Naive thymus-derived CD4-positive, alpha-beta T cell (primary cell): Measurements from ENCODE around the gene SDR39U1. TPM values are rescaled to one million over a fixed set of nuclear protein-coding genes. Genes with fewer than 3 reads are reported as not detected.

Source experiments
- ATAC-seq: fragments of 150-1000 bp; cut with Tn5 transposase; 2 replicates; pipeline ENCODE4 v1.10.0; 2021; ENCODE audit warnings: mild to moderate bottlenecking, moderate library complexity
- CTCF ChIA-PET: fragments of 350-600 bp; sonication (Branson Sonifier 250); formaldehyde crosslinking; loops from one replicate; lab custom pipeline; 2021; ENCODE audit warnings: antibody characterized with exemption; lab: Charles Lee
- POLR2A ChIA-PET: fragments of 350-600 bp; sonication (Branson Sonifier 250); formaldehyde crosslinking; loops from one replicate; lab custom pipeline; 2021; ENCODE audit warnings: antibody characterized with exemption, inconsistent platforms; lab: Charles Lee
- DNase-seq, 9 donors: peaks; one replicate each; pipeline versions ENCODE4 v3.0.0 to v3.0.0-alpha.2; 2020 to 2022; ENCODE audit warnings: mixed read lengths in 1 of 9
- H3K27ac ChIP-seq: one replicate; pipeline ENCODE4 v1.7.0; 2013; ENCODE audit warnings: mild to moderate bottlenecking, low read depth, low read length, moderate library complexity
- H3K27me3 ChIP-seq, 2 donors: one replicate each; pipeline ENCODE4 v1.7.0; 2013; ENCODE audit warnings: low read length in 2 of 2, mild to moderate bottlenecking in 2 of 2, moderate library complexity in 2 of 2; ENCODE audit not compliant: control insufficient read depth in 2 of 2, insufficient read depth in 2 of 2
- H3K36me3 ChIP-seq, 3 experiments: 1 replicate in 2 of 3; 2 replicates in 1 of 3; pipeline ENCODE4 v1.7.0; 2013; ENCODE audit warnings: low read length in 3 of 3, mild to moderate bottlenecking in 3 of 3, moderate library complexity in 1 of 3; ENCODE audit not compliant: insufficient read depth in 3 of 3, control insufficient read depth in 2 of 3
- H3K4me1 ChIP-seq, 2 donors: one replicate each; pipeline ENCODE4 v1.7.0; 2013; ENCODE audit warnings: low read length in 2 of 2, mild to moderate bottlenecking in 2 of 2, moderate library complexity in 1 of 2; ENCODE audit not compliant: control insufficient read depth in 2 of 2, insufficient read depth in 2 of 2
- H3K4me3 ChIP-seq: 2 replicates; pipeline ENCODE4 v1.7.0; 2013; ENCODE audit warnings: mild to moderate bottlenecking, low read length
- H3K9me3 ChIP-seq, 3 experiments: 1 replicate in 2 of 3; 2 replicates in 1 of 3; pipeline ENCODE4 v1.7.0; 2013; ENCODE audit warnings: low read length in 3 of 3; ENCODE audit not compliant: control insufficient read depth in 2 of 3
- H3K27ac Mint-ChIP-seq, 9 donors: one replicate each; pipeline ENCODE4 v1.8.0; 2020 to 2022; ENCODE audit warnings: mixed read lengths in 9 of 9, mild to moderate bottlenecking in 8 of 9, moderate library complexity in 5 of 9, inconsistent platforms in 2 of 9
- H3K27me3 Mint-ChIP-seq, 5 donors: one replicate each; pipeline ENCODE4 v1.8.0; 2021 to 2022; ENCODE audit warnings: mixed read lengths in 5 of 5, mild to moderate bottlenecking in 1 of 5
- H3K36me3 Mint-ChIP-seq, 5 donors: one replicate each; pipeline ENCODE4 v1.8.0; 2020 to 2022; ENCODE audit warnings: mixed read lengths in 5 of 5, mild to moderate bottlenecking in 3 of 5, inconsistent platforms in 1 of 5
- H3K4me1 Mint-ChIP-seq, 7 donors: one replicate each; pipeline ENCODE4 v1.8.0; 2020 to 2022; ENCODE audit warnings: mixed read lengths in 7 of 7, mild to moderate bottlenecking in 3 of 7, inconsistent platforms in 1 of 7
- H3K4me3 Mint-ChIP-seq, 10 donors: one replicate each; pipeline ENCODE4 v1.8.0; 2020 to 2022; ENCODE audit warnings: mild to moderate bottlenecking in 10 of 10, mixed read lengths in 10 of 10, moderate library complexity in 6 of 10, inconsistent platforms in 2 of 10
- H3K9me3 Mint-ChIP-seq, 11 donors: one replicate each; pipeline ENCODE4 v1.8.0; 2020 to 2022; ENCODE audit warnings: mixed read lengths in 11 of 11, mild to moderate bottlenecking in 4 of 11, inconsistent platforms in 1 of 11, moderate library complexity in 1 of 11
- intact Hi-C, 2 donors: fragments of 100-400 bp; cut with micrococcal nuclease; formaldehyde crosslinking; loops; one replicate each; pipeline ENCODE4 v1.15.1; 2023
- polyA plus RNA-seq, 2 donors: library from polyadenylated mRNA; unstranded; fragments of 300-500 nt; fragmentation: Illumina TruSeq; gene quantifications; one replicate each; pipeline ENCODE4 v1.2.3, GENCODE V29; 2021
- total RNA-seq, 6 experiments: library from RNA in 5 of 6; stranded (reverse) in 5 of 6; gene quantifications; 1 replicate in 5 of 6; 2 replicates in 1 of 6; pipeline ENCODE4 v1.2.3 and lab custom pipeline; 2021 to 2026

Gene SDR39U1
- total and polyA plus RNA-seq, 7 experiments from 2014 or later: 64.7 to 137 (median 96.2) TPM

- DNase-seq (peak in 3 of 9 donors; percentile 26 to 31 (median 28)), ATAC-seq (peak; percentile 68)
- Histone ChIP-seq H3K36me3 (no peaks in the 10 kb centered on the region), H3K27ac (no peak overlapping the region), H3K27me3 (no peaks in the 10 kb centered on the region), H3K9me3 (no peaks in the 10 kb centered on the region), H3K4me3 (no peak overlapping the region), H3K4me1 (no peaks in the 10 kb centered on the region)
- intact Hi-C loops: loop anchor here in 1 of 2 donors (1.0 to 5.0 kb wide), 3 partner anchors 18 to 78 kb away; partner anchors contain the start of genes CBLN3, KHNYN and NFATC4
- H3K4me1 Mint-ChIP-seq: no peaks in the 10 kb centered on the region
- ChIA-PET CTCF (interaction anchor here (1.0 kb wide), 1 partner anchor 932 kb away, joined by 3 read pairs; no protein-coding TSS in a partner anchor), POLR2A (interaction anchor here (0.6 to 3.0 kb wide), 2 partner anchors 19 to 79 kb away, joined by 5 to 9 read pairs; partner anchors contain the start of genes CBLN3 and KHNYN)
- H3K27me3 Mint-ChIP-seq: peaks cover 0 to 6% (median 0%) of the 10 kb centered on the region in 5 donors
- H3K9me3 Mint-ChIP-seq: no peaks in the 10 kb centered on the region
- H3K36me3 Mint-ChIP-seq: no peaks in the 10 kb centered on the region
- no peak overlapping the region for H3K4me3 Mint-ChIP-seq
- no peak overlapping the region for H3K27ac Mint-ChIP-seq
These were observed 30.9 kb downstream of the SDR39U1 start for GRCh38 chr14:24411443-24412389.

DNA sequence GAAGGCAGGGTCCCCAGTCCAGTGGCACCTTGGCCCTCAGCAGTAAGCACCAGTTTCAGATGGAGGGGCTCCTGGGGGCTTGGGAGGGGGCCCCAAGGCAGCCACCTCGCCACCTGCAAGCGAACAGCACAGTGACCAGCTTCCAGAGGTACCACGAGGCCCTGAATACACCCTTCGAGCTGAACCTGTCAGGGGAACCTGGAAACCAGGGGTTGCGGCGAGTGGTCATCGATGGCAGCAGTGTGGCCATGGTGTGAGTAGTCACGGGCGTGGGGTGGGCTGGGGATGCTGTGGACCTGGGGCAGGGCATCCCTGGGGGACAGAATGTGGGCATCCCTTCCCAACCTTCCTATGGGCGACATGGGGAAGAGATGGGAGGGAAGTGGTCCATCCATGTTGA lies 32.6 kb downstream of the SDR39U1 start:
- no peaks in the 10 kb centered on the region for H3K9me3 Mint-ChIP-seq
- no peaks in the 10 kb centered on the region for H3K4me1 ChIP-seq
- H3K27me3 ChIP-seq: no peaks in the 10 kb centered on the region
- no peak overlapping the region for H3K27ac Mint-ChIP-seq
- intact Hi-C loops: loop anchor here in 1 of 2 donors (5.0 kb wide), 1 partner anchor 43 kb away; the partner anchor contains the start of gene NFATC4
- no peak overlapping the region for H3K4me3 ChIP-seq
- H3K4me1 Mint-ChIP-seq: no peaks in the 10 kb centered on the region
- no peak for ATAC-seq
- no peak for DNase-seq
- H3K27ac ChIP-seq: no peak overlapping the region
- no peak overlapping the region for H3K4me3 Mint-ChIP-seq
- H3K27me3 Mint-ChIP-seq: peaks cover 0 to 14% (median 5%) of the 10 kb centered on the region in 5 donors
- CTCF ChIA-PET: interaction anchor here (1.2 kb wide), 1 partner anchor 26 kb away, joined by 3 read pairs; no protein-coding TSS in a partner anchor
- POLR2A ChIA-PET: interaction anchor here (0.7 to 3.0 kb wide), 2 partner anchors 21 to 77 kb away, joined by 3 to 9 read pairs; partner anchors contain the start of genes CBLN3 and KHNYN
- H3K36me3 Mint-ChIP-seq: no peaks in the 10 kb centered on the region
- H3K9me3 ChIP-seq: no peaks in the 10 kb centered on the region
- no peaks in the 10 kb centered on the region for H3K36me3 ChIP-seq

- ATAC-seq: no peak
- no peak overlapping the region for H3K4me3 ChIP-seq
- no peaks in the 10 kb centered on the region for H3K36me3 ChIP-seq
- Mint-ChIP-seq H3K27me3 (peaks cover under 1 to 20% (median 10%) of the 10 kb centered on the region in 5 donors), H3K4me1 (no peaks in the 10 kb centered on the region), H3K4me3 (no peak overlapping the region), H3K36me3 (no peaks in the 10 kb centered on the region), H3K9me3 (no peaks in the 10 kb centered on the region), H3K27ac (no peak overlapping the region)
- H3K27me3 ChIP-seq: no peaks in the 10 kb centered on the region
- CTCF ChIA-PET: interaction anchor here (1.2 kb wide), 1 partner anchor 27 kb away, joined by 3 read pairs; no protein-coding TSS in a partner anchor
- no peak for DNase-seq
- H3K4me1 ChIP-seq: no peaks in the 10 kb centered on the region
- POLR2A ChIA-PET: interaction anchor here (0.7 to 3.0 kb wide), 3 partner anchors 22 to 77 kb away, joined by 3 to 9 read pairs (median 3); partner anchors contain the start of genes CBLN3 and KHNYN
- no peaks in the 10 kb centered on the region for H3K9me3 ChIP-seq
- no peak overlapping the region for H3K27ac ChIP-seq
- intact Hi-C loops: no loop called here
These were observed 33.4 kb downstream of the SDR39U1 start for GRCh38 chr14:24409192-24409591.

DNA sequence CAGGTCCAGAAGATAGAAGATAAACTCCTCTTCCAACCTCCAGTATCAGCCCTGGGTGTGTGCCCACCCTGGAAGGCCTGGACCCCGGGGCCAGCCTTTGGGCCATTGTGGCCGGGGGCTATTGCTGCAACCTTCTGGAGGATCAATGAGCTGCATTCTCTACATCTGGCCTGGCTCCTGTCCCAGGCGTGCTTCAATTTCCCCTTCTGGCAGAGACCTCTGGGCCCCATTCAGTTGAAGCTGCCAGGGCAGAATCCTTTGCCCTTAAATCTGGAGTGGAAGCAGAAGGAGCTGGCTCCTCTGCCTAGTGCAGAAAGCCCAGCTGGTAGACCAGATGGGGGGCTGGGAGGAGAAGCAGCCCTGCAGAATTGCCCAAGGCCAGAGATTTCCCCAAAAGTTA lies 33.8 kb downstream of the SDR39U1 start:
- DNase-seq (no peak), ATAC-seq (no peak)
- no peaks in the 10 kb centered on the region for H3K9me3 ChIP-seq
- no peaks in the 10 kb centered on the region for H3K4me1 ChIP-seq
- ChIA-PET POLR2A (interaction anchor here (0.7 to 3.0 kb wide), 2 partner anchors 22 to 42 kb away, joined by 3 to 9 read pairs; partner anchors contain the start of genes CBLN3 and KHNYN), CTCF (interaction anchor here (1.2 kb wide), 1 partner anchor 27 kb away, joined by 3 read pairs; no protein-coding TSS in a partner anchor)
- no peak overlapping the region for H3K27ac Mint-ChIP-seq
- H3K36me3 Mint-ChIP-seq: no peaks in the 10 kb centered on the region
- H3K36me3 ChIP-seq: no peaks in the 10 kb centered on the region
- intact Hi-C loops: no loop called here
- H3K4me3 Mint-ChIP-seq: no peak overlapping the region
- H3K4me3 ChIP-seq: no peak overlapping the region
- no peaks in the 10 kb centered on the region for H3K9me3 Mint-ChIP-seq
- H3K4me1 Mint-ChIP-seq: no peaks in the 10 kb centered on the region
- peaks cover 5 to 24% (median 11%) of the 10 kb centered on the region in 5 donors for H3K27me3 Mint-ChIP-seq
- H3K27me3 ChIP-seq: no peaks in the 10 kb centered on the region
- H3K27ac ChIP-seq: no peak overlapping the region

GRCh38 chr14:24407608-24408325 lies 34.8 kb downstream of the SDR39U1 start:
- ATAC-seq (no peak), DNase-seq (no peak)
- H3K9me3 ChIP-seq: no peaks in the 10 kb centered on the region
- no peak overlapping the region for H3K4me3 ChIP-seq
- Mint-ChIP-seq H3K9me3 (no peaks in the 10 kb centered on the region), H3K4me3 (no peak overlapping the region), H3K27me3 (peaks cover 10 to 34% (median 14%) of the 10 kb centered on the region in 5 donors), H3K27ac (no peak overlapping the region), H3K36me3 (no peaks in the 10 kb centered on the region), H3K4me1 (no peaks in the 10 kb centered on the region)
- CTCF ChIA-PET: interaction anchor here (1.1 to 1.2 kb wide), 2 partner anchors 24 to 165 kb away, joined by 3 read pairs; no protein-coding TSS in a partner anchor
- no peaks in the 10 kb centered on the region for H3K4me1 ChIP-seq
- POLR2A ChIA-PET: interaction anchor here (0.9 kb wide), 1 partner anchor 22 kb away, joined by 3 read pairs; the partner anchor contains the start of gene KHNYN
- no peaks in the 10 kb centered on the region for H3K36me3 ChIP-seq
- H3K27me3 ChIP-seq: no peaks in the 10 kb centered on the region
- no peak overlapping the region for H3K27ac ChIP-seq
- intact Hi-C loops: no loop called here

DNA sequence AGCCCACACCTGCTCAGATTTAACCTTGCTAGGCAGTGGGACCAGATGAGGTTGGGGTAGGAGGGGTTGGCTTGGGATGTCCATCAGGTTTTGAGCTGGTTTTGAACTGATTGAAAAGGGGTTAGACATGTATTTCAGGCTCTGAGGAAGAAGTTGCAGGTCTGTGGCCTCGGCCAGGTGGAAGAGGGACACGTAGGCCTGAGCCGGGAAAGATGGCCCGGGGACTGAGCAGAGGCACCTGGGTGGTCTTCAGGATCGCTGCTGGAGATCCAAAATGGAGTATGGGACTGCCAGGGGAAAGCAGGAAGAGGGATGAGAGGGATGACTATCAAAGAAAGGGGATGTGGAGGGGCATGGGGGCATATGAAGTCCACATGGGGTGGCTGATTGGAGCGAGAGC lies 36.2 kb downstream of the SDR39U1 start:
- ChIA-PET CTCF (interaction anchor here (1.2 kb wide), 1 partner anchor 163 kb away, joined by 3 read pairs; no protein-coding TSS in a partner anchor), POLR2A (no interaction called here)
- peaks cover 10 to 45% (median 17%) of the 10 kb centered on the region in 5 donors for H3K27me3 Mint-ChIP-seq
- no peaks in the 10 kb centered on the region for H3K9me3 Mint-ChIP-seq
- DNase-seq: no peak
- no peak overlapping the region for H3K27ac Mint-ChIP-seq
- Histone ChIP-seq H3K36me3 (no peaks in the 10 kb centered on the region), H3K4me3 (no peak overlapping the region), H3K27me3 (no peaks in the 10 kb centered on the region), H3K9me3 (no peaks in the 10 kb centered on the region), H3K4me1 (no peaks in the 10 kb centered on the region), H3K27ac (no peak overlapping the region)
- H3K36me3 Mint-ChIP-seq: no peaks in the 10 kb centered on the region
- peaks cover 0 to 5% (median 0%) of the 10 kb centered on the region in 7 donors for H3K4me1 Mint-ChIP-seq
- no peak for ATAC-seq
- intact Hi-C loops: no loop called here
- H3K4me3 Mint-ChIP-seq: no peak overlapping the region
